GM12878 (cell line): ENCODE data around the gene PCSK5. TPM values are rescaled to one million over a fixed set of nuclear protein-coding genes. Genes with fewer than 3 reads are reported as not detected.

ENCODE experiments used
- ATAC-seq: fragments of 200-7000 bp; cut with Tn5 transposase; 3 replicates; pipeline ENCODE4 v1.9.1; 2020; ENCODE audit warnings: mild to moderate bottlenecking, moderate library complexity
- BruUV-seq: library from RNA; stranded (reverse); fragments of 400-500 nt; replicated peaks from 2 replicates; lab custom pipeline; 2021; lab: Mats Ljungman, UMichigan
- CTCF ChIA-PET: fragments of 300-600 bp; sonication (Branson Sonifier 250); formaldehyde crosslinking; extraction: SDS; loops from one replicate; lab custom pipeline; 2021; ENCODE audit warnings: inconsistent platforms; lab: Yijun Ruan, JAX
- POLR2A ChIA-PET: fragments of 350-600 bp; formaldehyde crosslinking; extraction: SDS; loops from one replicate; lab custom pipeline; 2021; ENCODE audit warnings: inconsistent platforms; lab: Charles Lee
- RAD21 ChIA-PET: fragments of 300-600 bp; sonication (Branson Sonifier 250); formaldehyde crosslinking; loops from one replicate; lab custom pipeline; 2023; ENCODE audit warnings: antibody characterized with exemption; ENCODE audit not compliant: unreplicated experiment; lab: Charles Lee
- SMC1A ChIA-PET: fragments of 300-600 bp; sonication (Branson Sonifier 250); formaldehyde crosslinking; loops from one replicate; lab custom pipeline; 2023; ENCODE audit not compliant: unreplicated experiment, uncharacterized antibody; lab: Charles Lee
- DNase-seq: peaks from one replicate; pipeline ENCODE4 v3.0.0-alpha.2; 2011; ENCODE audit warnings: low read depth, low spot score
- FAIRE-seq: peaks from 3 replicates; lab custom pipeline; 2011; peaks lifted over from hg19 to GRCh38; lab: Jason Lieb, UNC
- H2AFZ ChIP-seq: 2 replicates; pipeline ENCODE4 v1.6.0; 2011; ENCODE audit warnings: low read depth, low read length, control low read depth; ENCODE audit not compliant: control insufficient read depth
- H3K27ac ChIP-seq: 2 replicates; pipeline ENCODE4 v1.5.1; 2011; ENCODE audit warnings: control low read depth; ENCODE audit not compliant: control insufficient read depth, insufficient read depth
- H3K27me3 ChIP-seq, 2 experiments: replicated peaks in 1 of 2; 2 replicates each; pipeline versions ENCODE4 v1.6.0 to v1.6.1; 2011; ENCODE audit warnings: low read length in 1 of 2; ENCODE audit not compliant: control insufficient read depth in 2 of 2, insufficient read depth in 2 of 2
- H3K36me3 ChIP-seq, 2 experiments: 2 replicates each; pipeline ENCODE4 v1.5.1; 2011; ENCODE audit warnings: low read length in 1 of 2; ENCODE audit not compliant: control insufficient read depth in 2 of 2, insufficient read depth in 2 of 2
- H3K4me1 ChIP-seq: 2 replicates; pipeline ENCODE4 v1.6.1; 2011; ENCODE audit warnings: mild to moderate bottlenecking, low read length, moderate library complexity, mixed read lengths; ENCODE audit not compliant: control insufficient read depth, insufficient read depth
- H3K4me2 ChIP-seq: 2 replicates; pipeline ENCODE4 v1.6.0; 2011; ENCODE audit warnings: control low read depth; ENCODE audit not compliant: control insufficient read depth, insufficient read depth
- H3K4me3 ChIP-seq: fragments of 200-600 bp; sonication (generic); 2 replicates; pipeline ENCODE4 v1.5.1; 2016
- H3K79me2 ChIP-seq: 2 replicates; pipeline ENCODE4 v1.6.0; 2011; ENCODE audit warnings: low read length; ENCODE audit not compliant: control insufficient read depth, insufficient read depth
- H3K9ac ChIP-seq: 2 replicates; pipeline ENCODE4 v1.8.0; 2011; ENCODE audit warnings: low read length, control low read depth, mixed read lengths; ENCODE audit not compliant: control insufficient read depth, insufficient read depth
- H3K9me3 ChIP-seq: replicated peaks from 3 replicates; pipeline ENCODE4 v1.5.1; 2011; ENCODE audit warnings: mild to moderate bottlenecking, low read length; ENCODE audit not compliant: control insufficient read depth, insufficient read depth
- H4K20me1 ChIP-seq: 2 replicates; pipeline ENCODE4 v1.6.0; 2011; ENCODE audit not compliant: control insufficient read depth, insufficient read depth
- ATF2 ChIP-seq: IDR thresholded peaks from 2 replicates; pipeline ENCODE4 v1.6.1; 2012; ENCODE audit warnings: low read length, inconsistent platforms
- ATF7 ChIP-seq: fragments of 450-650 bp; IDR thresholded peaks from 2 replicates; pipeline ENCODE4 v1.6.1; 2016; ENCODE audit warnings: low read depth, mild to moderate bottlenecking
- CUX1 ChIP-seq: IDR thresholded peaks from 2 replicates; pipeline ENCODE4 v1.6.1; 2012; ENCODE audit warnings: improper control_type of control experiment, low read depth, low read length; ENCODE audit not compliant: insufficient replicate concordance
- DPF2 ChIP-seq: fragments of 450-650 bp; IDR thresholded peaks from 2 replicates; pipeline ENCODE4 v1.6.1; 2017; ENCODE audit warnings: mild to moderate bottlenecking
- EZH2 ChIP-seq: IDR thresholded peaks from 2 replicates; pipeline ENCODE4 v1.6.1; 2012; ENCODE audit warnings: low read depth, mild to moderate bottlenecking, control low read depth, inconsistent platforms, low read length, borderline replicate concordance; ENCODE audit not compliant: control insufficient read depth
- SMARCA5 ChIP-seq: fragments of 450-650 bp; IDR thresholded peaks from 2 replicates; pipeline ENCODE4 v1.6.1; 2017; ENCODE audit warnings: mild to moderate bottlenecking
- WGBS: methylation state at CpG from one replicate; pipeline ENCODE4 v1.1.6; 2016; ENCODE audit warnings: low lambda C conversion rate; ENCODE audit not compliant: insufficient replicate concordance, insufficient coverage; ENCODE audit errors: missing lambda C conversion rate; 5-methylcytosine and 5-hydroxymethylcytosine counted together
- in situ Hi-C: fragments of 300-500 bp; cut with MboI; formaldehyde crosslinking; loops from 9 replicates; pipeline ENCODE4 v1.14.3; 2018; ENCODE audit warnings: mixed read lengths
- intact Hi-C: fragments of 100-400 bp; cut with micrococcal nuclease; formaldehyde crosslinking; loops from one replicate; pipeline ENCODE4 v1.14.2; 2022; ENCODE audit not compliant: unreplicated experiment
- polyA plus RNA-seq, 11 experiments: library from polyadenylated mRNA; depleted of rRNA in 4 of 11; unstranded in 6 of 11; stranded (reverse) in 5 of 11; fragments of >200 nt; fragmentation: Nextera tagmentation in 4 of 11; fragmentation: Illumina TruSeq in 1 of 11; extraction: Ambion mirVana in 4 of 11; extraction: Trizol in 1 of 11; gene quantifications; 1 replicate in 1 of 11; 2 replicates in 10 of 11; pipeline versions ENCODE4 v1.2.1 to v1.2.3, GENCODE V29; 2011 to 2016; ENCODE audit warnings: inconsistent platforms in 2 of 11, missing spikeins in 2 of 11, low read depth in 1 of 11
- total RNA-seq, 4 experiments: library from RNA; depleted of rRNA in 3 of 4; stranded (reverse); fragments of >200 nt in 3 of 4; fragmentation: Illumina TruSeq in 1 of 4; extraction: Trizol in 1 of 4; gene quantifications; 2 replicates each; pipeline versions ENCODE4 v1.2.1 to v1.2.3, GENCODE V29; 2013 to 2021
- TF ChIP-seq, protein P1 (sequence below): IDR thresholded peaks from 2 replicates; pipeline ENCODE4 v1.6.1; 2012; ENCODE audit warnings: low read depth, low read length, improper control_type of control experiment

The PCSK5 gene
- total and polyA plus RNA-seq, 10 of the 15 experiments (the other 5 are each of a cell fraction or from before 2014, with no cell fraction given), result 0.01 to 0.13 (median 0.04) TPM; not detected in 3

DNA sequence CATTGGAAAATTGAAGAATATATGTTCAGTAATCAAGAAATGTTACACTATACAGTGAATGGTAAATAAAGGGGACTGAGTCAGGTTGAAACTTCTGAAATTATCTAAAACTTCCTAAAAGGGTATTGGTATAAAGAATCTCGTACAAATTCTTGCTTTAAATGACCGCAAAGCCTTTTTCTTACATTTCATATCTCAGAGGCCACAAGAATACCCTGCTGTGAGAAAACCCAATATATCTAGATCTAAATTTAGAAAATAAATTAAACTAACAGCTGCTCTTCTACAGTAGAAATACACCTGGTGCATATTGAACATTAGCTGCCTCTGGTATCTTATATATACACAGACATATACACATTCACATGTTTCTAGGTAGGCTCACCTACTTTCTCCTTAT, 221.7 kb downstream of the PCSK5 start:
- no peak overlapping the region for H3K27ac ChIP-seq
- peaks cover 0 to 2% of the 10 kb centered on the region in 2 experiments; a peak in 1 of 4 replicates for H3K27me3 ChIP-seq
- no peak overlapping the region for H3K4me3 ChIP-seq
- H2AFZ ChIP-seq, result no peak overlapping the region
- DNase-seq, result no peak
- no peaks in the 10 kb centered on the region for H4K20me1 ChIP-seq
- intact Hi-C loops, result no loop called here
- ChIA-PET POLR2A (no interaction called here), SMC1A (no interaction called here), RAD21 (no interaction called here), CTCF (no interaction called here)
- no peak for FAIRE-seq
- no peaks in the 10 kb centered on the region for H3K9me3 ChIP-seq
- H3K79me2 ChIP-seq, result no peaks in the 10 kb centered on the region
- no peaks in the 10 kb centered on the region for H3K36me3 ChIP-seq
- ATAC-seq, result no peak
- in situ Hi-C loops, result no loop called here
- no peak overlapping the region for H3K9ac ChIP-seq
- H3K4me2 ChIP-seq, result no peak overlapping the region
- no TSS peak for BruUV-seq
- WGBS, result 30% methylated on average over 2 of the region's 2 CpGs
- H3K4me1 ChIP-seq, result no peaks in the 10 kb centered on the region
- TF ChIP-seq DPF2 (no peak), EZH2 (no peak), CUX1 (no peak), ATF2 (no peak), SMARCA5 (no peak), ATF7 (no peak)
- TF ChIP-seq, protein P1, sequence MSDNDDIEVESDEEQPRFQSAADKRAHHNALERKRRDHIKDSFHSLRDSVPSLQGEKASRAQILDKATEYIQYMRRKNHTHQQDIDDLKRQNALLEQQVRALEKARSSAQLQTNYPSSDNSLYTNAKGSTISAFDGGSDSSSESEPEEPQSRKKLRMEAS, result no peak
- TF ChIP-seq, all 136 proteins: peak for 0
